ENCODE results near the gene UGT3A2.

DNA sequence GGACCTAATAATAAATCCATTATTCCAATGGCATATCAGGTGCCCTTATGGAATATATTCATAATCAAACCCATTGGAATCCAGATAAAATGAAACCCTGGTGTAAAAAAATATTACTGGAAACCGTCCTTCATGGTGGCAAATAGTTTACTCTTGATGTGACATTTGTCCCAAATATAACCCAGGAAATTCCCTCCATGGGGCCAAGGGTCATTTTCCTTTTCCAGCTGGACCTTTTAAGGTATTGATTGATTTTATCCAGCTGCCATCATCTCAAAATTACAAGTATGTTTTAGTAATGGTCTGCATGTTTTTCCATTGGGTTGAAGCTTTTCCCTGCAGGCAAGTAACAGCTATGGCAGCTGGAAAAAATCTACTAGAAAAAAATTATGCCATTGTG is 67.1 kb downstream of the UGT3A2 start:
- no peak for TF ChIP-seq EZH2 (IDR thresholded peaks at IDR 0.05)
- no peak for TF ChIP-seq POLR2AphosphoS5 (IDR thresholded peaks at IDR 0.05; ENCODE audit: borderline replicate concordance, low read depth, low read length)

Data from SK-N-MC (cell line).